ENCODE results near the gene LITAFD.

- no peak for TF ChIP-seq ZFP3 (CRISPR knock-in tag; IDR thresholded peaks at IDR 0.05)
- TF ChIP-seq ARNTL (CRISPR knock-in tag; IDR thresholded peaks at IDR 0.05; ENCODE audit: borderline replicate concordance, low read depth), result no peak
- TF ChIP-seq PATZ1 (CRISPR knock-in tag; IDR thresholded peaks at IDR 0.05; ENCODE audit: borderline replicate concordance), result no peak
- TF ChIP-seq CREB5 (CRISPR knock-in tag; IDR thresholded peaks at IDR 0.05; ENCODE audit: low read depth), result no peak
- no peak for TF ChIP-seq POU6F1 (CRISPR knock-in tag; IDR thresholded peaks at IDR 0.05; ENCODE audit: borderline replicate concordance, low read depth)
- no peak for TF ChIP-seq ESRRG (CRISPR knock-in tag; IDR thresholded peaks at IDR 0.05)
- TF ChIP-seq RARB (CRISPR knock-in tag; IDR thresholded peaks at IDR 0.05), result no peak
- TF ChIP-seq ZNF565 (CRISPR knock-in tag; conservative IDR thresholded peaks at IDR 0.05; ENCODE audit: low read depth), result no peak
- TF ChIP-seq SNAI2 (CRISPR knock-in tag; IDR thresholded peaks at IDR 0.05), result no peak
- no peak for TF ChIP-seq OSR1 (CRISPR knock-in tag; IDR thresholded peaks at IDR 0.05)
- no peak for TF ChIP-seq ZNF70 (CRISPR knock-in tag; IDR thresholded peaks at IDR 0.05)
- no peak for TF ChIP-seq TSHZ2 (CRISPR knock-in tag; IDR thresholded peaks at IDR 0.05)
- TF ChIP-seq CSRNP3 (CRISPR knock-in tag; IDR thresholded peaks at IDR 0.05), result no peak
Measured at GRCh38 chr16:8912793-8913192, 30.6 kb downstream of the LITAFD start.
